ENCODE results near the gene DCTPP1.
A peak's percentile ranks its signal among the peaks of the same experiment; 100 is the strongest.

DCTPP1 gene

DNA sequence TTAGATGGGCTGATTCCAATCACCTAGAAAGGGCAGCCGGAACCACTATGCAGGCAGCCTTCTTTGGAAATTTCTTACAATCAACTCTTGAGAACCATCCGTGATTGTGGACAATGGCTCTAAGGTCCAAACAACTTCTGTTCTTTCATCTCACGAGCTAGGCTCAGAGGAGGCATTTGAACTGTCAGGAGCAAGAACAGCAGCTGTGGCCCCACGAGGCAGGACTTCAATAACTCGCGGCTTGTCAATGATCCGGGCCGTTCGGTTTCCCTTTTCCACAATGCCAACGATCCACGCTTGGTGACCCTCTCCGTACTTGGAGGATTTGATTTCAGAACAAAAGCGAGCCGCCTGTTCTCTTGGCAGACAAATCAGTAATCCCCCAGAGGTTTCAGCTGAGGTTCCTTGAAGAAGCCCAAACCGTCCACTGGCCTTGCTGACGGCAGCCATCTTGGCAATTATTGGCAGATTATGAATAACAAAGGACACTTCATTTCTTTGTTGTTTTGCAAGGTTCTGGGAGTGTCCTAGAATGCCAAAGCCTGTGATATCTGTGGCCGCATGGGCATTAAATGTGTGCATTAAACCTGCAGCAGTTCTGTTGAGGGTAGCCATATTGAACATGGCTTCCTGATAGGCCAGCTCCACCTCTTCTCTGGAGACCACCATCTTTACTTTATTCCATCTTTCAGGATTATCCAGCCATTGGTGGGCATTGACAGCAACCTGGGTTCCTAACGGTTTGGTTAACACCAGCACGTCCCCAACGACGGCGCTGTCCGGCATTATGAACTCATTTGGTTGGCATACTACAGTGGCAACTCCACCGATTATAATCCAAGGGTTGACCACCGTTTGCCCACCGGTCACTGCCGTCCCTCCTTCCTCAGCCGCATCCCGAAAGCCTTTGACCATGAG, 14.7 kb upstream of the DCTPP1 start:
- peak overlapping the region; percentile 92 to 97 for H3K27ac Mint-ChIP-seq
- H3K9me3 Mint-ChIP-seq = no peaks in the 10 kb centered on the region
- H3K4me3 Mint-ChIP-seq = peak overlapping the region; percentile 89 to 96
- no peak for ATAC-seq (replicated peaks)
- DNase-seq = no peak
- no peaks in the 10 kb centered on the region for H3K27me3 Mint-ChIP-seq
- H3K36me3 Mint-ChIP-seq (ENCODE audit: insufficient read depth) = peaks cover 11% of the 10 kb centered on the region
- H3K4me1 Mint-ChIP-seq (ENCODE audit: low read depth in 2 of 2) = peaks cover 25% of the 10 kb centered on the region in 2 donors

DNA sequence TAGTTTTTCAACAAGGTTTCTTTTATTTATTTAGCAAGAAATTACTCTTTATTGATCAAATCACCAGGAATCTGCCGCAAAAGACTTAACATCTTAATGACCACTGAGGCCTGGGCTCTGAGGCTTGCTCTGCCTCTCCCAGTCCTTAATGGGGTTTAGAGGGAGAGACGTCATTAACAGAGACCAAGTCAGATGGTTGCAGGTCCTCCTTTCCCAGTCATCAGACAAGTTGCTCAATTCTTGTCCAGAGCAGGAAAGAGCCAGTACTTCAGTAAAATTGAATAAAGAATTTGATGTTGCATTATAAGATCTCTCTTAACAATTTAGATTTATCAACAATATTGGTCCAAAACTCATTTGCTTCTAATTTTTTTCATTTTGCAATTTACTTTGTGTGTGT, 13.8 kb upstream of the DCTPP1 start:
- Mint-ChIP-seq H3K27me3 (no peaks in the 10 kb centered on the region), H3K9me3 (no peaks in the 10 kb centered on the region), H3K27ac (no peak overlapping the region)

DNA sequence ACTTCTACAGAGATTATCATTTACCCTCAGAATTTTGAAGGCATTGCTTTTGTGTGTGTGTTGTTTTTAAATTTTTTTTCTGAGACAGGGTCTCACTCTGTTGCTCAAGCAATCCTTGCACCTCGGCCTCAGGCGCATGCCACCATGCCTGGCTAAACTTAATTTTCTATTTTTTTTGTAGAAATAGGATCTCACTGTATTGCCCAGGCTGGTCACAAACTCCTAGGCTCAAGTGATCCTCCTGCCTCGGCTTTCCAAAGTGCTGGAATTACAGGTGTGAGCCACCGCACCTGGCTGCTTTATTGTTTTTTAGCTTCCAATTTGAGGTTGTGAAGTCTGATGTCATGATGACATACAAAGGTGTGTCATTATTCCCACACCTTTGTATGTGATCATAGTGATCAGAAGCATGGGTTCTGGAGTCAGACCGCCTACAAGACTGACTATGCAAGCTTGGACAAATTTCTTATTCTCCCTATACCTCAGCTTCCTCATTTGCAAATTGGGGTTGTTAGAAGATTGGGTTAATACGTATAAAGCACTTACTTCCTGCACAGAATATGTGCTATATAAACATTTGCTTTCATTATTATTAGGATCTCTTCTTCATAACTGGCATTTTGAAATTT, 10.0 kb upstream of the DCTPP1 start:
- Mint-ChIP-seq H3K9me3 (no peaks in the 10 kb centered on the region), H3K4me3 (no peak overlapping the region), H3K36me3 (ENCODE audit: insufficient read depth) (peaks cover 7% of the 10 kb centered on the region), H3K4me1 (ENCODE audit: low read depth in 2 of 2) (peaks cover 17 to 20% of the 10 kb centered on the region in 2 donors), H3K27me3 (no peaks in the 10 kb centered on the region), H3K27ac (no peak overlapping the region)
- DNase-seq = no peak
- no peak for ATAC-seq (replicated peaks)

More for the DNA sequence above, 13.8 kb upstream of the DCTPP1 start:
- ATAC-seq (replicated peaks) (no peak), DNase-seq (no peak)
- Mint-ChIP-seq H3K4me3 (peak overlapping the region; percentile 89 to 96), H3K36me3 (ENCODE audit: insufficient read depth) (peaks cover 11% of the 10 kb centered on the region), H3K4me1 (ENCODE audit: low read depth in 2 of 2) (peaks cover 25% of the 10 kb centered on the region in 2 donors)

DNA sequence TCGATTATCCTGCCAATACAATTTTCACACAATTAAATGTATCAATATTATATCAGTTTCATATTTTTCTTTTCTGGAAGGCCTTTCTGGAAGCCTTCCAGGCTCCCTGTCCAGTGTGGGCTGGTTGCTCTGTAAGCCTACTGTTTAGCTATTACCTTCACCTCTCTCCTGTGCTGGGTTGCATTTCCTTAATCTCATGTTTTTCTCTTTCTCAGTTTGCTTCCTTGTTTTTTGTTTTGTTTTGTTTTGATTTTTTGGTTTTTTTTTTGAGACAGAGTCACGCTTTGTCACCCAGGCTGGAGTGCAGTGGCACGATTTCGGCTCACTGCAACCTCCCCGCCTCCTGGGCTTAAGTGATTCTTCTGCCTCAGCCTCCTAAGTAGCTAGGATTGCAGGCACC, 9.0 kb upstream of the DCTPP1 start:
- no peak for ATAC-seq (replicated peaks)
- H3K4me3 Mint-ChIP-seq = no peak overlapping the region
- no peaks in the 10 kb centered on the region for H3K9me3 Mint-ChIP-seq
- peaks cover 7% of the 10 kb centered on the region for H3K36me3 Mint-ChIP-seq (ENCODE audit: insufficient read depth)
- no peak for DNase-seq
- H3K27ac Mint-ChIP-seq = no peak overlapping the region
- peaks cover 17 to 22% of the 10 kb centered on the region in 2 donors for H3K4me1 Mint-ChIP-seq (ENCODE audit: low read depth in 2 of 2)
- H3K27me3 Mint-ChIP-seq = no peaks in the 10 kb centered on the region

DNA sequence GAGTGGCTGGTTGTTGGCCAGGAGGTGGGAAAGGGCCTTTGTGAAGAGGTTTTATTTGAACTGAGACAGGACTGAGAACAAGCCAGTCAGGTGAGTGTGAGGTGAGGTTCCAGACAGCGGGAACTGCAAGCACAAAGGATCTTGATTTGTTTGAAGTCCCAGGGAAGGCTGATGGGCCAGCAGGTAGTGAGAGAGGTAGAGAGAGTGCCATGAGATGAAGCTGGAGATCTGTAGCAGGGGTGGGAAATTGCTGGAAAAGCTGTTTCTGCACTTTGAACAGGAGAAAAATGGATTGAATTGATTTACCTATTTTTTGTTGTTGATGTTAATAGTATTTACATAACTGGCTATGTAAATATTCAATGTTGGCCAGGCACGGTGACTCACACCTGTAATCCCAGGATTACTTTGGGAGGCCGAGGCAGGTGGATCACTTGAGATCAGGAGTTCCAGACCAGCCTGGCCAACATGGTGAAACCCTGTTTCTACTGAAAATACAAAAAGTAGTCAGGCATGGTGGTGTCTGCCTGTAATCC, 7.7 kb upstream of the DCTPP1 start:
- Mint-ChIP-seq H3K4me3 (no peak overlapping the region), H3K9me3 (no peaks in the 10 kb centered on the region), H3K27ac (peak overlapping the region in 1 of 2 donors; percentile 39), H3K36me3 (ENCODE audit: insufficient read depth) (no peaks in the 10 kb centered on the region), H3K27me3 (no peaks in the 10 kb centered on the region), H3K4me1 (ENCODE audit: low read depth in 2 of 2) (peaks cover 14% of the 10 kb centered on the region in 2 donors)
- DNase-seq (no peak), ATAC-seq (replicated peaks) (no peak)

DNA sequence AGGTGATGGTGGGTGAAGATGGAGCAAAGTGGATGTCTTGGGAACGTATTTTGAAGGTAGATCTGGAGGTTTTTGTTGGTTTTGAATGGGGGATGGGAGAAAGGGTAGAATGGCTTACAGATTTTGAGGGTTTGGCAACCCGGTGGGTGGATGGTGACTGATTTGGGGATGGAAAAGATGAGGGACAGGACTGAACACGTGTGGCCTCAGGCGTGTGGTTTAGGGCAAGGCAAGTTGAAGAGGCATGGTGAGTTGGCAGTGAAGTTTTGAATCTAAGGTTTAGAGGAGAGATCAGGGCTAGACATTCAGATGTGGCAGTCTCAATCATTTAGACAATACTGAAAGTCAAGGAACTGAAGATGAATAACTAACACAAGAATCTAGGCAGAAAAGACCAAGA, 5.0 kb upstream of the DCTPP1 start:
- no peaks in the 10 kb centered on the region for H3K9me3 Mint-ChIP-seq
- DNase-seq = no peak
- H3K4me3 Mint-ChIP-seq = peak overlapping the region in 1 of 2 donors; percentile 34
- peaks cover 12 to 14% of the 10 kb centered on the region in 2 donors for H3K4me1 Mint-ChIP-seq (ENCODE audit: low read depth in 2 of 2)
- ATAC-seq (replicated peaks) = no peak
- peak overlapping the region; percentile 2 to 78 for H3K27ac Mint-ChIP-seq
- no peaks in the 10 kb centered on the region for H3K36me3 Mint-ChIP-seq (ENCODE audit: insufficient read depth)
- no peaks in the 10 kb centered on the region for H3K27me3 Mint-ChIP-seq

DNA sequence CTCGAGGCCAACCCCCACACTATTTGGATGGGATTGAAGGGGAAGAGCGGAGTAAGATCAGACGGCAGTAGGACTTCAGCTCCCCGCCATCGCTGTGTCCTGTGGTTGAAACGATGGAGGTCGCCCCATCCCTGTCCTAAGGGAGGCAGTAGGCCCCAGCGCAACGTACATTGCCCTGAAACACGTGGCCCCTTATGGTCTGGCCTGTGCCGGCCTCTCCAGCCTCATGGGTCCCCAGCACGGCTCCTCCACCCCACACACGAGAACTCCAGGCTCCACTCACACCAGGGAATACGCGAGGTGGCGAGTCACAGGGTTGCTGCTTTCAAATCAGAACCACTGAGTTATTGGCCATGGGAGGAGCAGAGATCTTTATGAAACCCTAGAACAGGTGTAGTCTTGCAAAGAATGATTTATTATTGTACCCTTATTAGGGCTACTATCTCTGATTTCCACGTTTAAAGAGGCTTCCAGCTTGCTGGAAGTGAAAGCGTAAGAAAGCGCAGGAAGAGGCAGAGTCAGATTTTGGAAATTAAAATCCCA, 669 bp upstream of the DCTPP1 start:
- no peaks in the 10 kb centered on the region for H3K9me3 Mint-ChIP-seq
- DNase-seq = peak in 1 of 3 experiments; percentile 19
- H3K27me3 Mint-ChIP-seq = no peaks in the 10 kb centered on the region
- H3K4me3 Mint-ChIP-seq = no peak overlapping the region
- peak; percentile 2 for ATAC-seq (replicated peaks)
- H3K4me1 Mint-ChIP-seq (ENCODE audit: low read depth in 2 of 2) = peaks cover 14 to 20% of the 10 kb centered on the region in 2 donors
- peaks cover 8% of the 10 kb centered on the region for H3K36me3 Mint-ChIP-seq (ENCODE audit: insufficient read depth)
- H3K27ac Mint-ChIP-seq = no peak overlapping the region

DNA sequence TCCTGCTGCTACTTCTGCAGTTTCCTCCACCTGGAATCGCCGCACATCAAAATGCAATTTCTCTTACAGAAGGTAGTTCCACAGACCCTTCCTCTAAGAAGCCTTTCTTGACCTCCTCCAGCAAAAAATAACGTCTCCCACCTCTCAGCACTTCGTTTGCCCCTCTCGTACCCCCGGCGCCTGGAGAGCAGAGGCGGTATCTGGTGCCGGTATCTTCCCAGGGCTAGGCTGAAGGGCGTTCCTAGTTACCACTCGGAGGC, 482 bp downstream of the DCTPP1 start:
- DNase-seq (no peak), ATAC-seq (replicated peaks) (no peak)
- H3K4me3 Mint-ChIP-seq = no peak overlapping the region
- H3K9me3 Mint-ChIP-seq = no peaks in the 10 kb centered on the region
- H3K27ac Mint-ChIP-seq = no peak overlapping the region
- peaks cover 13% of the 10 kb centered on the region for H3K36me3 Mint-ChIP-seq (ENCODE audit: insufficient read depth)
- peaks cover 9 to 13% of the 10 kb centered on the region in 2 donors for H3K4me1 Mint-ChIP-seq (ENCODE audit: low read depth in 2 of 2)
- no peaks in the 10 kb centered on the region for H3K27me3 Mint-ChIP-seq

DNA sequence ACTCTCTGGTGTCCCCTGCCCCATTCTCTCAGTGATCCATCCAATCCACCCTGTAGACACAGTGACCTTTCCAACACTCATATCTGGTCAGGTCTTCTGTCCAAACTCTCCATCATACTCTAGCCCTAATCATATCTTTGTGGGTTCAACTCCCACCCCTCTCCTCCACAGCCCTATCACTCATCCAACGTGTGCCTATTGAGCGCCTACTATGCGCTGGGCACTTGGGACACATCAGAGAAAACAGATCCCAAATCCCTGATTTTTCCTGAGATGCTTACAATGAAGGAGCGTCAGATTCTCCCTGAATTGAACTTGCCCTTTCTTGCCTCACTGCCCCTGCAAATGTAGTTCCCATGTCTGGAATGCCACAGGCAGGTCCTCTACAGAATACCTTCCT, 1.8 kb downstream of the DCTPP1 start:
- ATAC-seq (replicated peaks) (no peak), DNase-seq (no peak)
- Mint-ChIP-seq H3K27me3 (no peaks in the 10 kb centered on the region), H3K4me3 (no peak overlapping the region), H3K9me3 (no peaks in the 10 kb centered on the region), H3K27ac (peak overlapping the region in 1 of 2 donors; percentile 18), H3K36me3 (ENCODE audit: insufficient read depth) (peaks cover 23% of the 10 kb centered on the region), H3K4me1 (ENCODE audit: low read depth in 2 of 2) (peaks cover 5 to 8% of the 10 kb centered on the region in 2 donors)

DNA sequence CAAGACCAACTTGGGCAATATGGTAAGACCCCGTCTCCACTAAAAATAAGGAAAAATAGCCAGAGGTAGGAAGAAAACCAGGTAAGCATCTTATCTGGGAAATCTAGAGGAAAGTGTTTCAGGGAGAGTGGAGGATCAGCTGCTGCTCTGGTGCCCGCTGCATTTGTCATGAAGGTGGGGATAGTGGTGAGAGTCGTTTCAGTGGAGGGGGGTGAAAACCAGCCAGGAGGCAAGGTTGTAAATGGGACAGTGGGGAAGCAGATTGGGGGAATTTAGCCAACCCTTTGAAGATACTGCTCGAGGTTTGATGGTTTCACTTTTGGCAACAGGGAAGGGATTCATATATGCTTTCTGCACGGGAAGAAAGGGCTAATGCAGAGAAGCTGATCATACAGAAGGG, 8.8 kb downstream of the DCTPP1 start:
- Mint-ChIP-seq H3K4me1 (ENCODE audit: low read depth in 2 of 2) (peaks cover 8 to 9% of the 10 kb centered on the region in 2 donors), H3K27me3 (no peaks in the 10 kb centered on the region), H3K9me3 (no peaks in the 10 kb centered on the region), H3K27ac (peak overlapping the region in 1 of 2 donors; percentile 42), H3K36me3 (ENCODE audit: insufficient read depth) (peaks cover 30% of the 10 kb centered on the region), H3K4me3 (no peak overlapping the region)
- ATAC-seq (replicated peaks) = no peak
- no peak for DNase-seq

DNA sequence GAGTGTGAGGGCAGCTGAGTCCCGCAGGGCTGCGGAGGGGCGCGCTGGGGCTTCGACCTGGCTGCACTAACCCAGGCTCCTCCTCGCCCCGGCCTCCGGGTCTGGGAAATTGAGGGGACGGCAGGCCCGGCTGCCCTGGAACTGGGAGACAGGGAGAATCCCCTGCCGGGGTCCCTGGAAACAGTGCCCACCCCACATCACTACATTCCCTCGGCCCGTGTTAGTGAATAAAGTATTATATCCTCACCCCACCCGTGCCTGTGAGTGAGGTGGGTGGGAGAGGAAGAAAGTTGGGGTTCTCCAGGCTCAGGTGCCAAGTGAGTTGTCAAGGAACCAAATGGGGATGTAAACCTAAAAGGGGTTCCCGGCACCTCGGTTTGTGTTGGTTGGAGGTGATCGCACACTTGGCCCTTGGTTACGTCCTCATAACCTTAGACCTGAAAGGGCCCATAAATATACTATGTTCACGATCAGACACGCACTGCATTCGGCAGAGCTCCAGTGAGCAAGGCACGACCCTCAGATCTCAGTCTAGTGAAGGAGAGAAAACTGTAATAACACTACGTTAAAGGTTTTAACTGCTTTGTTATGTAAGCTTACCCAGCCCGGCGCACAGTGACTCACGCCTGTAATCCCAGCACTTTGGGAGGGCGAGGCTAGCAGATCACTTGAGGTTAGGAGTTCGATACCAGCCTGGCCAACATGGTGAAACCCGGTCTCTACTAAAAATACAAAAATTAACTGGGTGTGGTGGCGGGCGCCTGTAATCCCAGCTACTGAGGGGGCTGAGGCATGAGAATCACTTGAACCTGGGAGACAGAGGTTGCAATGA, 11.3 kb downstream of the DCTPP1 start:
- ATAC-seq (replicated peaks) (no peak), DNase-seq (no peak)
- H3K36me3 Mint-ChIP-seq (ENCODE audit: insufficient read depth) = peaks cover 23% of the 10 kb centered on the region
- H3K9me3 Mint-ChIP-seq = no peaks in the 10 kb centered on the region
- H3K4me1 Mint-ChIP-seq (ENCODE audit: low read depth in 2 of 2) = peaks cover 5 to 11% of the 10 kb centered on the region in 2 donors
- H3K27ac Mint-ChIP-seq = peak overlapping the region in 1 of 2 donors; percentile 53
- peak overlapping the region; percentile 55 to 73 for H3K4me3 Mint-ChIP-seq
- no peaks in the 10 kb centered on the region for H3K27me3 Mint-ChIP-seq

DNA sequence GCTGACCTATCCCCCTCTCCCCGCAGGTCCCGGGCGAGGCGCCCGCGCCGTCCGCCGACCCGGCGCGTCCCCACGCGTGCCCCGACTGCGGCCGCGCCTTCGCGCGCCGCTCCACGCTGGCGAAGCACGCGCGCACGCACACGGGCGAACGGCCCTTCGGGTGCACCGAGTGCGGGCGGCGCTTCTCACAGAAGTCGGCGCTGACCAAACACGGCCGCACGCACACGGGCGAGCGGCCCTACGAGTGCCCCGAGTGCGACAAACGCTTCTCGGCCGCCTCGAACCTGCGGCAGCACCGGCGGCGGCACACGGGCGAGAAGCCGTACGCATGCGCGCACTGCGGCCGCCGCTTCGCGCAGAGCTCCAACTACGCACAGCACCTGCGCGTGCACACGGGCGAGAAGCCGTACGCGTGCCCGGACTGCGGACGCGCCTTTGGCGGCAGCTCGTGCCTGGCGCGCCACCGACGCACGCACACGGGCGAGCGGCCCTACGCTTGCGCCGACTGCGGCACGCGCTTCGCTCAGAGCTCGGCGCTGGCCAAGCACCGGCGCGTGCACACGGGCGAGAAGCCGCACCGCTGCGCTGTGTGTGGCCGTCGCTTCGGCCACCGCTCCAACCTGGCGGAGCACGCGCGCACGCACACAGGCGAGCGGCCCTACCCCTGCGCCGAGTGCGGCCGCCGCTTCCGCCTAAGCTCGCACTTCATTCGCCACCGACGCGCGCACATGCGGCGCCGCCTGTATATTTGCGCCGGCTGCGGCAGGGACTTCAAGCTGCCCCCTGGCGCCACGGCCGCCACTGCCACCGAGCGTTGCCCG, 12.1 kb downstream of the DCTPP1 start:
- H3K36me3 Mint-ChIP-seq (ENCODE audit: insufficient read depth) = peaks cover 18% of the 10 kb centered on the region

More for the DNA sequence above, 12.1 kb downstream of the DCTPP1 start:
- peaks cover 5 to 13% of the 10 kb centered on the region in 2 donors for H3K4me1 Mint-ChIP-seq (ENCODE audit: low read depth in 2 of 2)
- peak overlapping the region in 1 of 2 donors; percentile 53 for H3K27ac Mint-ChIP-seq
- no peaks in the 10 kb centered on the region for H3K27me3 Mint-ChIP-seq
- H3K9me3 Mint-ChIP-seq = no peaks in the 10 kb centered on the region
- ATAC-seq (replicated peaks) = peak; percentile 89
- peak; percentile 81 to 85 (median 84) for DNase-seq
- peak overlapping the region; percentile 55 to 73 for H3K4me3 Mint-ChIP-seq

Data from effector memory CD8-positive, alpha-beta T cell (primary cell).